Measurements from ENCODE around the gene ENPP6. TPM values are rescaled to one million over a fixed set of nuclear protein-coding genes. Genes with fewer than 3 reads are reported as not detected.

ENPP6 gene
- polyA plus RNA-seq, 1 of the 3 experiments (the other 2 are of a cell fraction) = not detected

GRCh38 chr4:184261246-184261645 is 43.6 kb upstream of the ENPP6 start:
- H4K20me1 ChIP-seq (ENCODE audit: insufficient read depth) = no peaks in the 10 kb centered on the region
- H3K4me2 ChIP-seq = no peak overlapping the region
- no peak for DNase-seq
- ChIA-PET POLR2A (no interaction called here), CTCF (interaction anchor here (0.6 to 1.5 kb wide), 5 partner anchors 14 to 388 kb away, joined by 3 to 5 read pairs (median 3); no protein-coding TSS in a partner anchor)
- H3K36me3 ChIP-seq (replicated peaks in 1 of 2; ENCODE audit: control insufficient read depth in 1 of 2, insufficient read depth in 2 of 2, low read length in 1 of 2) = no peaks in the 10 kb centered on the region
- H3K4me1 ChIP-seq (ENCODE audit: control insufficient read depth in 1 of 2, insufficient read depth in 2 of 2, low read depth in 1 of 2, low read length in 1 of 2) = peaks cover 0 to 10% of the 10 kb centered on the region in 2 experiments; a peak in 2 of 4 replicates
- H3K27ac ChIP-seq (ENCODE audit: low read depth in 2 of 2, low read length in 1 of 2) = no peak overlapping the region
- H3K79me2 ChIP-seq (ENCODE audit: insufficient read depth) = no peaks in the 10 kb centered on the region
- H3K27me3 ChIP-seq (ENCODE audit: insufficient read depth) = no peaks in the 10 kb centered on the region; the same call in 1 of the 2 replicates
- no peaks in the 10 kb centered on the region for H3K9me2 ChIP-seq
- H2AFZ ChIP-seq (ENCODE audit: low read depth) = no peak overlapping the region
- H3K9me3 ChIP-seq = no peaks in the 10 kb centered on the region
- TF ChIP-seq TCF12 (IDR thresholded peaks at IDR 0.05) (no peak), CTCF (IDR thresholded peaks at IDR 0.05) (no peak), FOSL2 (IDR thresholded peaks at IDR 0.05; ENCODE audit: borderline replicate concordance, low read depth) (no peak), RAD21 (IDR thresholded peaks at IDR 0.05; ENCODE audit: low read length) (no peak), ZBTB33 (IDR thresholded peaks at IDR 0.05; ENCODE audit: borderline replicate concordance, low read depth) (no peak), JUND (IDR thresholded peaks at IDR 0.05) (no peak), USF2 (IDR thresholded peaks at IDR 0.05; ENCODE audit: borderline replicate concordance, low read depth, low read length) (no peak), ELF1 (IDR thresholded peaks at IDR 0.05) (no peak), TEAD4 (IDR thresholded peaks at IDR 0.05; ENCODE audit: borderline replicate concordance, insufficient read depth) (no peak), FOXM1 (IDR thresholded peaks at IDR 0.05; ENCODE audit: low read depth) (no peak)
- no peak overlapping the region for H3K4me3 ChIP-seq (ENCODE audit: low read depth in 2 of 2, low read length in 1 of 2)
- no peaks in the 10 kb centered on the region for H3F3A ChIP-seq (replicated peaks; ENCODE audit: insufficient read depth)
- H3K9ac ChIP-seq = no peak overlapping the region
- 69% methylated on average over 5 of the region's 5 CpGs for WGBS (ENCODE audit: low lambda C conversion rate)

- peaks cover 0 to 9% of the 10 kb centered on the region in 2 experiments; a peak in 1 of 4 replicates for H3K4me1 ChIP-seq (ENCODE audit: control insufficient read depth in 1 of 2, insufficient read depth in 2 of 2, low read depth in 1 of 2, low read length in 1 of 2)
- CTCF ChIA-PET = interaction anchor here (0.9 to 1.8 kb wide), 3 partner anchors 9 to 326 kb away, joined by 3 to 6 read pairs (median 4); no protein-coding TSS in a partner anchor
- H4K20me1 ChIP-seq (ENCODE audit: insufficient read depth) = no peaks in the 10 kb centered on the region
- POLR2A ChIA-PET = no interaction called here
- no peaks in the 10 kb centered on the region for H3K79me2 ChIP-seq (ENCODE audit: insufficient read depth)
- H3K9me2 ChIP-seq = no peaks in the 10 kb centered on the region
- no peak overlapping the region for H3K9ac ChIP-seq
- H3K36me3 ChIP-seq (replicated peaks in 1 of 2; ENCODE audit: control insufficient read depth in 1 of 2, insufficient read depth in 2 of 2, low read length in 1 of 2) = no peaks in the 10 kb centered on the region
- H3K27me3 ChIP-seq (ENCODE audit: insufficient read depth) = no peaks in the 10 kb centered on the region; the same call in 1 of the 2 replicates
- H3K9me3 ChIP-seq = no peaks in the 10 kb centered on the region
- H3K4me2 ChIP-seq = no peak overlapping the region
- no peak overlapping the region for H3K4me3 ChIP-seq (ENCODE audit: low read depth in 2 of 2, low read length in 1 of 2)
- TF ChIP-seq GABPA (IDR thresholded peaks at IDR 0.05; ENCODE audit: low read depth) (no peak), RXRA (IDR thresholded peaks at IDR 0.05; ENCODE audit: borderline replicate concordance, low read depth) (no peak), USF1 (IDR thresholded peaks at IDR 0.05; ENCODE audit: borderline replicate concordance, low read depth) (no peak), NRF1 (IDR thresholded peaks at IDR 0.05; ENCODE audit: low read depth, low read length) (no peak), IRF3 (IDR thresholded peaks at IDR 0.05; ENCODE audit: low read depth, low read length) (no peak), EP300 (IDR thresholded peaks at IDR 0.05; ENCODE audit: borderline replicate concordance in 1 of 2, low read depth in 1 of 2, low read length in 1 of 2) (no peak), JUND (IDR thresholded peaks at IDR 0.05) (no peak), FOXJ3 (CRISPR knock-in tag; IDR thresholded peaks at IDR 0.05) (no peak), ZBTB33 (IDR thresholded peaks at IDR 0.05; ENCODE audit: borderline replicate concordance, low read depth) (no peak), RCOR1 (IDR thresholded peaks at IDR 0.05; ENCODE audit: low read length) (no peak), SIN3A (IDR thresholded peaks at IDR 0.05; ENCODE audit: borderline replicate concordance, low read depth, low read length) (no peak)
- WGBS (ENCODE audit: low lambda C conversion rate) = 61% methylated on average over 6 of the region's 6 CpGs
- H2AFZ ChIP-seq (ENCODE audit: low read depth) = no peak overlapping the region
- DNase-seq = no peak
- H3K27ac ChIP-seq (ENCODE audit: low read depth in 2 of 2, low read length in 1 of 2) = no peak overlapping the region
- H3F3A ChIP-seq (replicated peaks; ENCODE audit: insufficient read depth) = no peaks in the 10 kb centered on the region
Measured at GRCh38 chr4:184259866-184260265, 42.2 kb upstream of the ENPP6 start.

Measured in SK-N-SH (cell line).